ENCODE results near the gene MAD1L1.

Gene MAD1L1

GRCh38 chr7:2202901-2203765 is 29.6 kb downstream of the MAD1L1 start:
- in situ Hi-C loops (cut with MboI; ENCODE audit: low sequenced_read_pairs), result loop anchor here (25.0 kb wide), 1 partner anchor 416 kb away; no protein-coding TSS in a partner anchor

DNA sequence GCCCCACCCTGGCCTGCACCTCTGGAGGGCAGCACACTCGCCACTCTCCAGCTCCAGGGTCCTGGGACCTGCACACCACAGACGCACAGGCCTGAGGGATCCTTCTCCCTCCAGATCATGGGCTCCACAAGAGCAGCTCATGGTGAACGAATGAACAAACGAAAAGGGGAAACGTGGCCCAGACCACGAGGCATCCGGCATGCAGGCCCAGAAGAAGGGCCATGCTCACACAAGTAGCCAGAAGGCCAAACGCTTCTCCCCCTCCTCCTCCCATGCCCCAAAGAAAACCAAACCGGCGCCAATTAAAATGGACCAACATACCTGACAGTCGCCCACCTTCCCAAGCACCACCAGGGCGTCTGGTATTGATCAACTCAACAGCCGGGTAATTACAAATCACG is 30.4 kb downstream of the MAD1L1 start:
- in situ Hi-C loops (cut with MboI; ENCODE audit: low sequenced_read_pairs), result loop anchor here (25.0 kb wide), 1 partner anchor 415 kb away; no protein-coding TSS in a partner anchor

GRCh38 chr7:2201686-2202360 is 30.9 kb downstream of the MAD1L1 start:
- in situ Hi-C loops (cut with MboI; ENCODE audit: low sequenced_read_pairs), result loop anchor here (25.0 kb wide), 1 partner anchor 415 kb away; no protein-coding TSS in a partner anchor

GRCh38 chr7:2201128-2201527 is 31.6 kb downstream of the MAD1L1 start:
- in situ Hi-C loops (cut with MboI; ENCODE audit: low sequenced_read_pairs), result loop anchor here (25.0 kb wide), 1 partner anchor 414 kb away; no protein-coding TSS in a partner anchor

DNA sequence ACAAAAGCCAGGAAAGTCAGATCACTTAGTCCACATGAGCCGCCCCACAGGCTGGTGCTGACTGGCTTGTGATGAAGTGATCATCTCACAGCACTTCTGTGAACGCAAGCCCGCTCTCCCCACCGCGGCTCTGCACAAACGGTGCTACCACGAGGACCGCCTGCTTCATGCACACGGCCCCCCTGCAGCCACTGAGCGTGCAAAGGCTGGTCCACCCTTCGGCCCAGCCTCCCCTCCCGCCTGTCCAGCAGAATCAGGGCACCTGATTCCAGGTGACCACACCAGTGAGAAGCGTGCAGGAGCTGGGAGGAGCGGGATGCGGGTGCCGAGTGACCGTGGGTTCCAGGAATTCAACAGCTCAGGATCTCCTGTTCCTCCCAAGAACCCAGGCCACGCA is 32.2 kb downstream of the MAD1L1 start:
- in situ Hi-C loops (cut with MboI; ENCODE audit: low sequenced_read_pairs), result loop anchor here (25.0 kb wide), 1 partner anchor 413 kb away; no protein-coding TSS in a partner anchor

GRCh38 chr7:2199956-2200583 is 32.7 kb downstream of the MAD1L1 start:
- in situ Hi-C loops (cut with MboI; ENCODE audit: low sequenced_read_pairs), result loop anchor here (25.0 kb wide), 1 partner anchor 413 kb away; no protein-coding TSS in a partner anchor

- in situ Hi-C loops (cut with MboI; ENCODE audit: low sequenced_read_pairs), result no loop called here
These were observed 33.2 kb downstream of the MAD1L1 start for GRCh38 chr7:2199528-2199927.

GRCh38 chr7:2198760-2199159 is 34.0 kb downstream of the MAD1L1 start:
- in situ Hi-C loops (cut with MboI; ENCODE audit: low sequenced_read_pairs), result no loop called here

- in situ Hi-C loops (cut with MboI; ENCODE audit: low sequenced_read_pairs), result no loop called here
These were observed 34.5 kb downstream of the MAD1L1 start for GRCh38 chr7:2198206-2198605.

GRCh38 chr7:2197436-2198155 is 35.1 kb downstream of the MAD1L1 start:
- in situ Hi-C loops (cut with MboI; ENCODE audit: low sequenced_read_pairs), result no loop called here

- in situ Hi-C loops (cut with MboI; ENCODE audit: low sequenced_read_pairs), result no loop called here
These were observed 36.1 kb downstream of the MAD1L1 start for GRCh38 chr7:2196381-2197378.

GRCh38 chr7:2195400-2196246 is 37.1 kb downstream of the MAD1L1 start:
- in situ Hi-C loops (cut with MboI; ENCODE audit: low sequenced_read_pairs), result no loop called here

GRCh38 chr7:2193575-2194305 is 39.0 kb downstream of the MAD1L1 start:
- in situ Hi-C loops (cut with MboI; ENCODE audit: low sequenced_read_pairs), result no loop called here

- in situ Hi-C loops (cut with MboI; ENCODE audit: low sequenced_read_pairs), result no loop called here
These were observed 39.8 kb downstream of the MAD1L1 start for GRCh38 chr7:2192831-2193534.

- in situ Hi-C loops (cut with MboI; ENCODE audit: low sequenced_read_pairs), result no loop called here
These were observed 41.7 kb downstream of the MAD1L1 start for GRCh38 chr7:2191016-2191415.

- in situ Hi-C loops (cut with MboI; ENCODE audit: low sequenced_read_pairs), result no loop called here
These were observed 42.2 kb downstream of the MAD1L1 start for GRCh38 chr7:2190531-2190930.

GRCh38 chr7:2186166-2186565 is 46.6 kb downstream of the MAD1L1 start:
- in situ Hi-C loops (cut with MboI; ENCODE audit: low sequenced_read_pairs), result no loop called here

All from HL-60/S4 (cell line).